Measurements from ENCODE around the gene CYP2E1. TPM values are rescaled to one million over a fixed set of nuclear protein-coding genes. Genes with fewer than 3 reads are reported as not detected.

The CYP2E1 gene
- total RNA-seq, 1 experiment from 2014 or later = 1.0 TPM

GRCh38 chr10:133528296-133528844 is 1.2 kb downstream of the CYP2E1 start:
- no peak for TF ChIP-seq EMX1 (CRISPR knock-in tag; IDR thresholded peaks at IDR 0.05)
- no peak for TF ChIP-seq ZNF138 (CRISPR knock-in tag; conservative IDR thresholded peaks at IDR 0.05)
- TF ChIP-seq ATF6 (CRISPR knock-in tag; IDR thresholded peaks at IDR 0.05) = no peak
- no peak for TF ChIP-seq MLX (CRISPR knock-in tag; IDR thresholded peaks at IDR 0.05)
- no peak for TF ChIP-seq ZNF121 (CRISPR knock-in tag; IDR thresholded peaks at IDR 0.05)
- TF ChIP-seq ATF1 (CRISPR knock-in tag; IDR thresholded peaks at IDR 0.05) = no peak
- TF ChIP-seq MXD4 (CRISPR knock-in tag; IDR thresholded peaks at IDR 0.05; ENCODE audit: borderline replicate concordance) = no peak
- TF ChIP-seq E2F5 (CRISPR knock-in tag; IDR thresholded peaks at IDR 0.05) = no peak
- no peak for TF ChIP-seq E2F1 (CRISPR knock-in tag; IDR thresholded peaks at IDR 0.05)
- TF ChIP-seq HMGA2 (CRISPR knock-in tag; IDR thresholded peaks at IDR 0.05) = no peak
- no peak for TF ChIP-seq ZNF416 (CRISPR knock-in tag; IDR thresholded peaks at IDR 0.05)
- TF ChIP-seq PREB (CRISPR knock-in tag; IDR thresholded peaks at IDR 0.05; ENCODE audit: borderline replicate concordance) = no peak
- TF ChIP-seq ATF2 (CRISPR knock-in tag; IDR thresholded peaks at IDR 0.05; ENCODE audit: borderline replicate concordance, low read depth) = no peak
- no peak for TF ChIP-seq NFATC4 (CRISPR knock-in tag; IDR thresholded peaks at IDR 0.05)
- TF ChIP-seq ZNF263 (CRISPR knock-in tag; IDR thresholded peaks at IDR 0.05; ENCODE audit: low read depth) = no peak
- no peak for TF ChIP-seq CREM (CRISPR knock-in tag; IDR thresholded peaks at IDR 0.05)
- no peak for TF ChIP-seq NR2C2 (CRISPR knock-in tag; IDR thresholded peaks at IDR 0.05)
- no peak for DNase-seq (ENCODE audit: low spot score)
- Mint-ChIP-seq H3K27me3 (ENCODE audit: low read depth) (peaks cover 3% of the 10 kb centered on the region; the same call in 1 of the 2 replicates), H3K36me3 (peaks cover 56% of the 10 kb centered on the region), H3K4me1 (no peaks in the 10 kb centered on the region), H3K4me3 (no peak overlapping the region), H3K9me3 (peaks cover 72% of the 10 kb centered on the region), H3K27ac (no peak overlapping the region)
- CTCF ChIA-PET = no interaction called here
- ATAC-seq = no peak
- POLR2A ChIA-PET = no interaction called here

- peaks cover 3% of the 10 kb centered on the region; the same call in 1 of the 2 replicates for H3K27me3 Mint-ChIP-seq (ENCODE audit: low read depth)
- peaks cover 59% of the 10 kb centered on the region for H3K36me3 Mint-ChIP-seq
- H3K4me3 Mint-ChIP-seq = no peak overlapping the region
- H3K9me3 Mint-ChIP-seq = peaks cover 74% of the 10 kb centered on the region
- no peak for ATAC-seq
- CTCF ChIA-PET = no interaction called here
- POLR2A ChIA-PET = no interaction called here
- no peak overlapping the region for H3K27ac Mint-ChIP-seq
- DNase-seq (ENCODE audit: low spot score) = no peak
- no peaks in the 10 kb centered on the region for H3K4me1 Mint-ChIP-seq
- TF ChIP-seq GRHL2 (CRISPR knock-in tag; IDR thresholded peaks at IDR 0.05; ENCODE audit: insufficient replicate concordance, severe bottlenecking) (no peak), ZNF138 (CRISPR knock-in tag; conservative IDR thresholded peaks at IDR 0.05) (no peak), MAX (CRISPR knock-in tag; IDR thresholded peaks at IDR 0.05) (no peak), EMX1 (CRISPR knock-in tag; IDR thresholded peaks at IDR 0.05) (no peak), NFYB (CRISPR knock-in tag; conservative IDR thresholded peaks at IDR 0.05; ENCODE audit: low read depth) (no peak), CREB1 (CRISPR knock-in tag; IDR thresholded peaks at IDR 0.05) (no peak), NR1H2 (CRISPR knock-in tag; IDR thresholded peaks at IDR 0.05) (no peak), JUN (CRISPR knock-in tag; IDR thresholded peaks at IDR 0.05) (no peak), TEAD1 (CRISPR knock-in tag; IDR thresholded peaks at IDR 0.05) (no peak)
Observed at GRCh38 chr10:133528845-133529575, 1.8 kb downstream of the CYP2E1 start.

Measured in WTC11 (cell line).